Skin epidermis (tissue), 12 donors: ENCODE data around the gene TUT7.

Source experiments
- H3K27ac ChIP-seq, 21 experiments: fragments of 200-600 bp; sonication (generic) in 11 of 21; one replicate each; pipeline ENCODE4 v1.5.0; 2020; ENCODE audit warnings: mild to moderate bottlenecking in 3 of 21, inconsistent platforms in 2 of 21, moderate library complexity in 2 of 21
- H3K4me3 ChIP-seq, 7 experiments: fragments of 200-600 bp; sonication (generic) in 2 of 7; one replicate each; pipeline ENCODE4 v1.5.0; 2020; ENCODE audit warnings: inconsistent platforms in 2 of 7, mild to moderate bottlenecking in 2 of 7, moderate library complexity in 1 of 7

TUT7 gene

GRCh38 chr9:86274821-86275643 is 79.2 kb downstream of the TUT7 start:
- no peak overlapping the region for H3K4me3 ChIP-seq
- peak overlapping the region in 1 of 21 experiments; percentile 4 for H3K27ac ChIP-seq

- Histone ChIP-seq H3K4me3 (no peak overlapping the region), H3K27ac (no peak overlapping the region)
Observed at GRCh38 chr9:86272221-86272620, 82.0 kb downstream of the TUT7 start.

- H3K4me3 ChIP-seq, result no peak overlapping the region
- H3K27ac ChIP-seq, result no peak overlapping the region
Observed at GRCh38 chr9:86263876-86264275, 90.3 kb downstream of the TUT7 start.

- no peak overlapping the region for H3K27ac ChIP-seq
Observed at GRCh38 chr9:86262492-86262891, 91.7 kb downstream of the TUT7 start.

GRCh38 chr9:86259557-86259956 is 94.7 kb downstream of the TUT7 start, which contains the start of gene C9orf153:
Gene C9orf153, minus strand, starts transcription at chr9:86259657. Its CDS starts 30,054 bp downstream, at chr9:86229603.
- Histone ChIP-seq H3K4me3 (no peak within 1 kb of the TSS), H3K27ac (no peak within 1 kb of the TSS)

More at GRCh38 chr9:86262492-86262891, 91.7 kb downstream of the TUT7 start:
- no peak overlapping the region for H3K4me3 ChIP-seq

GRCh38 chr9:86257391-86257790 is 96.8 kb downstream of the TUT7 start:
- H3K4me3 ChIP-seq, result no peak overlapping the region
- no peak overlapping the region for H3K27ac ChIP-seq

- Histone ChIP-seq H3K4me3 (no peak overlapping the region), H3K27ac (no peak overlapping the region)
Observed at GRCh38 chr9:86256653-86257052, 97.6 kb downstream of the TUT7 start.

- no peak overlapping the region for H3K4me3 ChIP-seq
- no peak overlapping the region for H3K27ac ChIP-seq
Observed at GRCh38 chr9:86253577-86253976, 100.6 kb downstream of the TUT7 start.

- Histone ChIP-seq H3K4me3 (no peak overlapping the region), H3K27ac (no peak overlapping the region)
Observed at GRCh38 chr9:86252870-86253269, 101.3 kb downstream of the TUT7 start.

- no peak overlapping the region for H3K27ac ChIP-seq
- no peak overlapping the region for H3K4me3 ChIP-seq
Observed at GRCh38 chr9:86250123-86250522, 104.1 kb downstream of the TUT7 start.

- Histone ChIP-seq H3K4me3 (no peak overlapping the region), H3K27ac (no peak overlapping the region)
Observed at GRCh38 chr9:86248746-86249145, 105.5 kb downstream of the TUT7 start.

GRCh38 chr9:86246752-86247161 is 107.5 kb downstream of the TUT7 start:
- H3K4me3 ChIP-seq, result no peak overlapping the region

GRCh38 chr9:86242071-86242470 is 112.1 kb downstream of the TUT7 start:
- no peak overlapping the region for H3K4me3 ChIP-seq
- no peak overlapping the region for H3K27ac ChIP-seq

More at GRCh38 chr9:86246752-86247161, 107.5 kb downstream of the TUT7 start:
- no peak overlapping the region for H3K27ac ChIP-seq

GRCh38 chr9:86241216-86241615 is 113.0 kb downstream of the TUT7 start:
- Histone ChIP-seq H3K27ac (no peak overlapping the region), H3K4me3 (no peak overlapping the region)

GRCh38 chr9:86238861-86239770 is 115.1 kb downstream of the TUT7 start:
- Histone ChIP-seq H3K4me3 (no peak overlapping the region), H3K27ac (no peak overlapping the region)
